Lung (tissue), 12 donors: Measurements from ENCODE around the gene AGO3. TPM values are rescaled to one million over a fixed set of nuclear protein-coding genes. Genes with fewer than 3 reads are reported as not detected.
A peak's percentile ranks its signal among the peaks of the same experiment; 100 is the strongest.

Experiments used
- ATAC-seq: fragments of 200-7000 bp; cut with Tn5 transposase; one replicate; pipeline ENCODE4 v1.9.1; 2020; ENCODE audit warnings: moderate number of reproducible peaks; ENCODE audit not compliant: insufficient read depth, low FRiP score
- DNase-seq, 3 donors: peaks; one replicate each; pipeline ENCODE4 v3.0.0-alpha.2; 2013 to 2017
- H3K27ac ChIP-seq, 2 donors: one replicate each; pipeline ENCODE4 v1.5.1; 2013; ENCODE audit warnings: mild to moderate bottlenecking in 2 of 2, moderate library complexity in 2 of 2, control low read depth in 1 of 2, inconsistent platforms in 1 of 2, low read depth in 1 of 2, low read length in 1 of 2
- H3K27me3 ChIP-seq, 3 donors: one replicate each; pipeline ENCODE4 v1.5.1; 2013; ENCODE audit warnings: low read length in 2 of 3; ENCODE audit not compliant: control insufficient read depth in 3 of 3, insufficient read depth in 3 of 3
- H3K36me3 ChIP-seq, 4 donors: one replicate each; pipeline ENCODE4 v1.5.1; 2013; ENCODE audit warnings: low read length in 4 of 4, mild to moderate bottlenecking in 1 of 4, moderate library complexity in 1 of 4; ENCODE audit not compliant: control insufficient read depth in 4 of 4, insufficient read depth in 4 of 4
- H3K4me1 ChIP-seq, 5 donors: one replicate each; pipeline ENCODE4 v1.5.1; 2013; ENCODE audit warnings: low read length in 5 of 5, mild to moderate bottlenecking in 2 of 5, moderate library complexity in 1 of 5; ENCODE audit not compliant: control insufficient read depth in 5 of 5, insufficient read depth in 5 of 5
- H3K4me3 ChIP-seq: one replicate; pipeline ENCODE4 v1.5.1; 2013; ENCODE audit warnings: mild to moderate bottlenecking, control low read depth, moderate library complexity
- H3K9ac ChIP-seq, 2 donors: one replicate each; pipeline ENCODE4 v1.5.1; 2013; ENCODE audit warnings: low read length in 2 of 2, control low read depth in 1 of 2; ENCODE audit not compliant: insufficient read depth in 1 of 2
- H3K9me3 ChIP-seq, 4 donors: one replicate each; pipeline ENCODE4 v1.5.1; 2013; ENCODE audit warnings: low read length in 3 of 4, mild to moderate bottlenecking in 1 of 4, moderate library complexity in 1 of 4; ENCODE audit not compliant: control insufficient read depth in 4 of 4, insufficient read depth in 3 of 4
- CTCF ChIP-seq: IDR thresholded peaks from 2 replicates; pipeline ENCODE4 v1.5.1; 2012; ENCODE audit warnings: mild to moderate bottlenecking; ENCODE audit errors: control extremely low read depth, extremely low read depth
- WGBS, 2 donors: extraction: QIAGEN DNeasy Blood & Tissue Kit; methylation state at CpG; one replicate each; pipeline ENCODE4 v1.1.7; 2013; 5-methylcytosine and 5-hydroxymethylcytosine counted together
- polyA plus RNA-seq, 2 donors: library from polyadenylated mRNA; stranded (reverse); fragments of 200-250 nt; gene quantifications; one replicate each; pipeline ENCODE4 v1.2.1, GENCODE V29; 2013
- total RNA-seq, 2 donors: library from RNA; depleted of rRNA in 1 of 2; stranded (reverse); fragments of >200 nt in 1 of 2; gene quantifications; one replicate each; pipeline ENCODE4 v1.2.1, GENCODE V29; 2014 to 2021
- donor health status: control.
- donor health status: control.
- donor health status: Bipolar disorder and iron deficiency.
- donor health status: healthy.
- donor health status: DM: yes; HTN: yes; CAD: no.

The AGO3 gene
- total and polyA plus RNA-seq, 4 donors = 4.4 to 60.4 (median 19.6) TPM

- no peak for TF ChIP-seq CTCF
- 98% methylated on average over 2 of the region's 2 CpGs for WGBS, 2 donors
- H3K27me3 ChIP-seq = no peaks in the 10 kb centered on the region
- H3K9ac ChIP-seq = no peak overlapping the region
- no peaks in the 10 kb centered on the region for H3K4me1 ChIP-seq
- H3K36me3 ChIP-seq = peaks cover 12 to 28% (median 16%) of the 10 kb centered on the region in 4 donors
- DNase-seq (no peak), ATAC-seq (no peak)
- no peak overlapping the region for H3K27ac ChIP-seq
- no peak overlapping the region for H3K4me3 ChIP-seq
- peaks cover 0 to 2% (median 0%) of the 10 kb centered on the region in 4 donors for H3K9me3 ChIP-seq
Observed at GRCh38 chr1:36031441-36031840, 100.5 kb downstream of the AGO3 start.

- no peaks in the 10 kb centered on the region for H3K4me1 ChIP-seq
- peaks cover under 1 to 18% (median 10%) of the 10 kb centered on the region in 4 donors for H3K36me3 ChIP-seq
- no peaks in the 10 kb centered on the region for H3K9me3 ChIP-seq
- ATAC-seq (peak; percentile 97), DNase-seq (no peak)
- no peak overlapping the region for H3K4me3 ChIP-seq
- TF ChIP-seq CTCF = no peak
- no peaks in the 10 kb centered on the region for H3K27me3 ChIP-seq
- no peak overlapping the region for H3K27ac ChIP-seq
- no peak overlapping the region for H3K9ac ChIP-seq
Observed at GRCh38 chr1:36034692-36035091, 103.8 kb downstream of the AGO3 start.

GRCh38 chr1:36035154-36035553, 104.2 kb downstream of the AGO3 start:
- Histone ChIP-seq H3K4me3 (no peak overlapping the region), H3K4me1 (no peaks in the 10 kb centered on the region), H3K27ac (peak overlapping the region in 1 of 2 donors; percentile 83), H3K36me3 (peaks cover 3 to 21% (median 11%) of the 10 kb centered on the region in 4 donors), H3K9me3 (no peaks in the 10 kb centered on the region), H3K9ac (no peak overlapping the region), H3K27me3 (no peaks in the 10 kb centered on the region)
- no peak for DNase-seq
- ATAC-seq = no peak
- TF ChIP-seq CTCF = no peak
- 64 to 65% methylated on average over 3 of the region's 3 CpGs for WGBS, 2 donors

- H3K27ac ChIP-seq = no peak overlapping the region
- no peak overlapping the region for H3K9ac ChIP-seq
- H3K4me3 ChIP-seq = no peak overlapping the region
- no peaks in the 10 kb centered on the region for H3K27me3 ChIP-seq
- no peaks in the 10 kb centered on the region for H3K4me1 ChIP-seq
- peaks cover 9 to 32% (median 12%) of the 10 kb centered on the region in 4 donors for H3K36me3 ChIP-seq
- TF ChIP-seq CTCF = no peak
- 93 to 99% methylated on average over 2 of the region's 2 CpGs for WGBS, 2 donors
- no peaks in the 10 kb centered on the region for H3K9me3 ChIP-seq
- no peak for DNase-seq
- ATAC-seq = no peak
Observed at GRCh38 chr1:36040238-36040637, 109.3 kb downstream of the AGO3 start.
